Stomach (tissue), 4 donors: ENCODE data around the gene TRPM3.

Experiments
- CTCF ChIP-seq, 7 experiments: fragments of 450-650 bp in 4 of 7; fragments of 200-600 bp in 3 of 7; sonication (generic) in 3 of 7; IDR thresholded peaks; one replicate each; pipeline ENCODE4 v1.5.1; 2016 to 2019; ENCODE audit warnings: antibody characterized with exemption in 7 of 7, control low read depth in 2 of 7, mild to moderate bottlenecking in 1 of 7
- EP300 ChIP-seq: sonication (generic); formaldehyde crosslinking; IDR thresholded peaks from one replicate; pipeline ENCODE4 v1.6.1; 2017; ENCODE audit warnings: antibody characterized with exemption
- POLR2A ChIP-seq, 4 donors: fragments of 450-650 bp; IDR thresholded peaks; one replicate each; pipeline ENCODE4 v1.6.1; 2016; ENCODE audit warnings: antibody characterized with exemption in 4 of 4, control low read depth in 2 of 4, mild to moderate bottlenecking in 1 of 4, moderate library complexity in 1 of 4
- POLR2AphosphoS5 ChIP-seq, 3 donors: sonication (generic); formaldehyde crosslinking; IDR thresholded peaks; one replicate each; pipeline ENCODE4 v1.6.1; 2016; ENCODE audit warnings: antibody characterized with exemption in 3 of 3

GRCh38 chr9:70535546-70536323 is 585.7 kb downstream of the TRPM3 start:
- TF ChIP-seq POLR2A (IDR thresholded peaks at IDR 0.05) (no peak), CTCF (IDR thresholded peaks at IDR 0.05) (no peak), POLR2AphosphoS5 (IDR thresholded peaks at IDR 0.05) (no peak), EP300 (no peak)
